Measurements from ENCODE around the gene HOXC6.
A peak's percentile ranks its signal among the peaks of the same experiment; 100 is the strongest.

HOXC6 gene

GRCh38 chr12:54028314-54029201 lies at the start of gene HOXC6:
HOXC6 (plus strand) TSS chr12:54028440; CDS start chr12:54028522, 82 bp downstream.
- DNase-seq = peak; percentile 64

GRCh38 chr12:53978477-53979356 lies 49.5 kb upstream of the HOXC6 start:
- DNase-seq = no peak

GRCh38 chr12:53980104-53980801 lies 48.0 kb upstream of the HOXC6 start:
- DNase-seq = no peak

- DNase-seq = no peak
These were observed 47.3 kb upstream of the HOXC6 start for GRCh38 chr12:53980802-53981496.

- no peak for DNase-seq
These were observed 46.3 kb upstream of the HOXC6 start for GRCh38 chr12:53981634-53982565.

GRCh38 chr12:53982648-53983567 lies 45.3 kb upstream of the HOXC6 start:
- no peak for DNase-seq

GRCh38 chr12:53983568-53983949 lies 44.7 kb upstream of the HOXC6 start:
- DNase-seq = no peak

GRCh38 chr12:53983950-53984572 lies 44.2 kb upstream of the HOXC6 start:
- no peak for DNase-seq

- peak; percentile 98 for DNase-seq
These were observed 43.1 kb upstream of the HOXC6 start, which contains the start of gene HOXC10 for GRCh38 chr12:53984901-53985691. HOXC10 (plus strand) TSS chr12:53985146; CDS start chr12:53985260, 114 bp downstream.

- DNase-seq = no peak
These were observed 42.6 kb upstream of the HOXC6 start for GRCh38 chr12:53985692-53985993.

GRCh38 chr12:53985994-53986685 lies 42.1 kb upstream of the HOXC6 start:
- DNase-seq = no peak

GRCh38 chr12:53986686-53987483 lies 41.4 kb upstream of the HOXC6 start:
- DNase-seq = no peak

GRCh38 chr12:53987787-53988230 lies 40.4 kb upstream of the HOXC6 start:
- DNase-seq = no peak

GRCh38 chr12:53988541-53989226 lies 39.6 kb upstream of the HOXC6 start:
- no peak for DNase-seq

GRCh38 chr12:53989227-53990113 lies 38.8 kb upstream of the HOXC6 start:
- peak; percentile 79 for DNase-seq
